ENCODE data around the gene TMEM89.

Gene TMEM89

DNA sequence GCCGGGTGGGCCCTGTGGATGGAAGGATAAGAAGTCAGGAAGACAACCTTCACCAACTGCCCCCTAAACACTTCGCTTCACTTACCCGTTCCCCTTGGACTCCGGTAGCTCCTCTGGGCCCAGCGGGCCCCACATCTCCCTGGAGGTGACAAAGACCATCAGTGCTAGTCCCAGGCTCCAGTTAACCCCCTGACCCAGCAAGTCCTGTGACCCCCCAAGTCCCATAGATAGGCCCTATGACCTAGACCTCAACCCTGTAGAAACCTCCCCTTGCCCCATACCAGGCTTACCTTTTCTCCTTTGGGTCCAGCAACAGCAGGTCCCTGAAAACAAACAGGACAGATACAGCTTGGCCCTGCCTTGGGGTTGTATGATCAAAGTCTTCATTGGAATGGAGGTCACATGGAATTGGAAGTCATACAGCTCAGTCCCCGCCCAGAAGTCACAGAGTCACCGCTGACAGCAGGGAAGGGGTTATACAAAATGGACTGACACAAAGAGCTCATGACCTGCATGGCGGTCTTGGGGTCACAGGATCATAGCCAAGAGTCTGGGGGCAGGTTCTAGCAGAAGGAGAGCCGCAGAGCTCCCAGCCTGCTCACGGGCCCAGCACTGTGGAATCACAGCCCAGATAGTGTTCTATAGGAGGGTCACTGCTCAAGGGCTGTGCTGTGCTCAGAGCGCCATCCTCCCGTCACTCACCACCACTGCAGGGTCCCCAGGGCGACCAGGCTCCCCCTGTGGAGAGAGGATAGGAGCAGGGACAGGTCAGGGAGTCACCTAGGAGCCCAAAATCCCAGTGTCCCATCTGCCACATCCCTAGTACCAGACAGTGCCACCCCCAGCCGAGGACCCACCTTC lies 39.7 kb downstream of the TMEM89 start:
- DNase-seq (ENCODE audit: low read depth) = no peak
- H3K4me3 ChIP-seq (ENCODE audit: low read depth, low read length) = no peak overlapping the region
- TF ChIP-seq, protein P1, sequence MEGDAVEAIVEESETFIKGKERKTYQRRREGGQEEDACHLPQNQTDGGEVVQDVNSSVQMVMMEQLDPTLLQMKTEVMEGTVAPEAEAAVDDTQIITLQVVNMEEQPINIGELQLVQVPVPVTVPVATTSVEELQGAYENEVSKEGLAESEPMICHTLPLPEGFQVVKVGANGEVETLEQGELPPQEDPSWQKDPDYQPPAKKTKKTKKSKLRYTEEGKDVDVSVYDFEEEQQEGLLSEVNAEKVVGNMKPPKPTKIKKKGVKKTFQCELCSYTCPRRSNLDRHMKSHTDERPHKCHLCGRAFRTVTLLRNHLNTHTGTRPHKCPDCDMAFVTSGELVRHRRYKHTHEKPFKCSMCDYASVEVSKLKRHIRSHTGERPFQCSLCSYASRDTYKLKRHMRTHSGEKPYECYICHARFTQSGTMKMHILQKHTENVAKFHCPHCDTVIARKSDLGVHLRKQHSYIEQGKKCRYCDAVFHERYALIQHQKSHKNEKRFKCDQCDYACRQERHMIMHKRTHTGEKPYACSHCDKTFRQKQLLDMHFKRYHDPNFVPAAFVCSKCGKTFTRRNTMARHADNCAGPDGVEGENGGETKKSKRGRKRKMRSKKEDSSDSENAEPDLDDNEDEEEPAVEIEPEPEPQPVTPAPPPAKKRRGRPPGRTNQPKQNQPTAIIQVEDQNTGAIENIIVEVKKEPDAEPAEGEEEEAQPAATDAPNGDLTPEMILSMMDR (IDR thresholded peaks at IDR 0.05; ENCODE audit: insufficient read depth, low read depth, low read length, missing control alignments) = no peak

DNA sequence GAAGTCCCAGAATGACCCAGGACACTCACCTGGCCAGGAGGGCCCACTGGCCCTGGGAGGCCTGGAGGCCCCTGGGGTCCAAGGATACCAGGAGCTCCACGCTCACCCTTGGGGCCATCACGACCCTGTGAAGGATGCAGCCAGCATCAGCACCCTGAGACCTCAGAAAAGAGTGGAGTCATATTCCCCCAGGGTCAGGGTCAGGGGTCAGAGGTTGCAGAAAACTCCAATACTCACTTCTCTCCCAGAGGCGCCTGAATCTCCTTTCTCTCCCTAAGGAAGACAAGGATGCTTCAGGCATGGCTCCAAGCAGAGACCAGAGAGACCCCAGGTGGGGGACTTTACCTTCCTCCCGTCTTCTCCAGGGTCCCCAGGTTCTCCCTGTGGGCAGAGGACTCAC lies 44.9 kb downstream of the TMEM89 start:
- no peak overlapping the region for H3K4me3 ChIP-seq (ENCODE audit: low read depth, low read length)
- no peak for DNase-seq (ENCODE audit: low read depth)

DNA sequence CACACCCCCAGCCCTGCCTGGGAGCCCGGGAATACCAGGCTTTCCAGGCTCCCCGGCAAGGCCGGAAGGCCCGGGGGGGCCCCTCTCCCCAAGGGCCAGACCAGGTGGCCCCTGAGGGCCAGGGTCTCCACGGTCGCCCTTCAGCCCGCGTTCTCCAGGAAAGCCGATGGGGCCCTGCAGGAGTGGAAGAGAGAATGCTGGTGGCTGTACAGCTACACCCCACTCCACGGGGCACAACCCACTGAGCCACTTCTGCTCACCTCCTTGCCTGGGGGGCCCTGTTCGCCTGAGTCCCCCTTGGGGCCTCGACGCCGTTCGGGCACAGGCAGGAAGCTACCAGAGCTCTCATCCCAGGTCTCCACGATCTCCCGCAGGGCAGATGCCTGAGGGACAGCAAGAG lies 46.2 kb downstream of the TMEM89 start:
- DNase-seq (ENCODE audit: low read depth) = no peak
- H3K4me3 ChIP-seq (ENCODE audit: low read depth, low read length) = no peak overlapping the region
- TF ChIP-seq, protein P1 (IDR thresholded peaks at IDR 0.05; ENCODE audit: insufficient read depth, low read depth, low read length, missing control alignments) = no peak

More for the DNA sequence above, 44.9 kb downstream of the TMEM89 start:
- TF ChIP-seq, protein P1 (IDR thresholded peaks at IDR 0.05; ENCODE audit: insufficient read depth, low read depth, low read length, missing control alignments) = no peak

DNA sequence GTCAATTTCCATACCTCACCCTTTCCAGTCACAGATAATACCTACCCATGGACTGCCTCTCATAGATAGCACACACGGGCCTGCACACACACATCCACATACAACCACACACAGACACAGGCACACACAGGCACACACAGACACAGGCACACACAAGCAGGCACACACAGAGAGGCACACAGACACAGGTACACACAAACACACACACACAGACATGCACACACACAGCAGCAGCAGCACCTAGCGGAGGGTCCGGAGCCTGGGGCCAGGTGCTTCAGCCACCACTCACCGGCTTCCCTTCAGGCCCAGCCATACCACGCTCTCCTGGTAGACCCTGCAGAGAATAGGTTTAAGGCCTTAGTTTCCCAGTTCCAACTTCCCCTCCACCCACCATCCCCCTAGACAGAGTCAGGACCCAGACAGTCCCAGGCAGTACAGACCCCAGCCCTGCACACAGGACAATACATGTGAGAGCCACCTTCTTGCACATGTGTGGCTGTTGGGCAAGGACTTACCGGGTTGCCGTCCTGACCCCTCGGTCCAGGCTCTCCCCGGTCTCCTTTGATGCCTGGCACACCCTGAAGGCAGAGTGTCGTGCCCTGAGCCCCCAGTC lies 47.5 kb downstream of the TMEM89 start:
- DNase-seq (ENCODE audit: low read depth) = no peak
- no peak overlapping the region for H3K4me3 ChIP-seq (ENCODE audit: low read depth, low read length)
- TF ChIP-seq, protein P1 (IDR thresholded peaks at IDR 0.05; ENCODE audit: insufficient read depth, low read depth, low read length, missing control alignments) = no peak

DNA sequence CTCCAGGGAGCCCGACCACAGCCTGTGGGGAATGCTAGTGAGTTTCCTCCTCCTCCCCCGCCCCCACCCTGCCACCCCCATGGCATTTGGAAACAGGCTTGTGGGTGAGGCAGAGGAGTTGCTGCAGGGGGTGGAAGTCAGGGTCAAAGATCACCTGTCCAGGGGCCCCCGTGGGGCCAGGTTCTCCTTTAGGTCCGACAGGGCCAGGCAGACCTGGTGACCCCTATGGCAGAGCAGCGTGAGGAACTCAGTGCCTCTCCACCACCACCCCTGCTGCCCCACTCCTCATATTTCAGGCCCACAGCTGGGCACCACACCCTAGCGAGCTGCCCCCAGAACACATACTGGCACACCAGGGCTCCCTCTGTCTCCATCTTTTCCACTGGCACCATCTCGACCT lies 49.1 kb downstream of the TMEM89 start:
- DNase-seq (ENCODE audit: low read depth) = no peak
- TF ChIP-seq, protein P1 (IDR thresholded peaks at IDR 0.05; ENCODE audit: insufficient read depth, low read depth, low read length, missing control alignments) = no peak
- no peak overlapping the region for H3K4me3 ChIP-seq (ENCODE audit: low read depth, low read length)

DNA sequence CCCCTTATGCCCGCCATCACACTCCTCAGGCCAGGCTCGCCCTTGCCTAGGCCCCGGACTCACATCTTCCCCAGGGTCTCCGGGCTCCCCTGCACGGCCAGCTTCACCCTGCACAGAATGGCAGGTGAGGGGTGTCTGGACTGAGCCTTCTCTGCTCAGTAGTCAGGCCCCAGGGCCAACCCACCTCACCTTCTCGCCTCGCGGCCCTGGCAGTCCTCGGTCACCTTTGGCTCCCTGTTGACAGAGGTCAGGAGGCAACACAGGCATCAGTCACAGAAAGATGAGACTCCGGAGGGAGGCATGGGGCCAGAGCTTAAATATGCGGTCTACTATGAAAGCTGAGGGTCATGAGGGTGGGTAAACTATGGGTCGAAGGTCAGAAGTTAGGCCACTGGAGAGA lies 49.6 kb downstream of the TMEM89 start:
- no peak overlapping the region for H3K4me3 ChIP-seq (ENCODE audit: low read depth, low read length)
- TF ChIP-seq, protein P1 (IDR thresholded peaks at IDR 0.05; ENCODE audit: insufficient read depth, low read depth, low read length, missing control alignments) = no peak
- DNase-seq (ENCODE audit: low read depth) = no peak
